ENCODE measurements around the gene KRT80.
A peak's percentile ranks its signal among the peaks of the same experiment; 100 is the strongest.

The KRT80 gene

DNA sequence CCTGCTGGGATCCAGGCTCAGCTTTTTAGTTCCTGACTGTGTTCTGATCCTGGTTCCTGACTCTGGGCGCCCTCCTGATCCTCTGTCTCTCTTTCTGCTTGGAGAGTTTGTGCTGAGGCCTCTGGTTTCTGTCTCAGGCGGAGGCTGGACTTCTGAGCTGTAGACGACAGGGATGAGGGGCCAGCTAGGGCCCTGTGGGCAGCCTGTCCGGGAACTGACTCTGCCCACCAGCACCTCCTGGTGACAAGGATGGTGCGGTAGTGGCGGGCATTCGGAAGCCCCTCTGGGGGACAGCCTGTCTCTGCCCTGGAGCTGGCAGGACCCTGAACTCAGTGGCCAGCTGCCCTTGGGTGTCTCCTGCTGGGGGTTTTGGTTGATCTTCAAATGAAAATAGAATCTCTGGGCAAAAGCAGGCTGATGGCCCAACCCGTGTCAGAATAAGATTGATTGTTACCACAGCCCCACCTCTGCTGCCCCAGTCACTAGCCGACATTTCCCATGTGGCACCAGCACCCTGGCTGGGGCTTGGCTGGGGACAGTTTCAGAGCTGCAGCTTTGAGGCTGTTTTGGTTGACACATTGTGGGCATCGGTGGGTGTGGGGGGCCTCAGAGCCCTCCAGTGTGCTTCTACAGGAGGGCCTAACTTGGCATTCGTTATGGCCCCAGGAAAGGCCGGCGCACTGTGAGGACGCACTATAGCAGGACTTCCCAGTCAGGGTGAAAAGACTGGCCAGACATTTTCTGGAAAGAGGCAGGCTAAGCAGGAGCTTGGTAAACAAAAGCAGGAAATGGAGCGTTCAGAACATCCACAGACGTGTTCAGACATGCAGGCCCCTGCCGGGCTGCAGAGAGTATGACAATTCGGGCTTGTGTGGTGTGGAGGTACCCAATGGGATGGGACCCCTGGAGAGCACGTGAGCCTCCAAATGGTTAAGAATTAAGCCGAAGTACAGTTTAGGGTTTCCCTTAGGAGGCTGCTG, 16.2 kb downstream of the KRT80 start:
- DNase-seq (ENCODE audit: low read depth), result no peak
- TF ChIP-seq CTCF (conservative IDR thresholded peaks at IDR 0.05; ENCODE audit: low read depth, low read length), result peak; percentile 16
- no peak overlapping the region for H3K4me3 ChIP-seq (ENCODE audit: low read length)

- no peak for DNase-seq (ENCODE audit: low read depth)
- no peak for TF ChIP-seq CTCF (conservative IDR thresholded peaks at IDR 0.05; ENCODE audit: low read depth, low read length)
- no peak overlapping the region for H3K4me3 ChIP-seq (ENCODE audit: low read length)
These were observed 18.3 kb downstream of the KRT80 start for GRCh38 chr12:52173526-52173925.

DNA sequence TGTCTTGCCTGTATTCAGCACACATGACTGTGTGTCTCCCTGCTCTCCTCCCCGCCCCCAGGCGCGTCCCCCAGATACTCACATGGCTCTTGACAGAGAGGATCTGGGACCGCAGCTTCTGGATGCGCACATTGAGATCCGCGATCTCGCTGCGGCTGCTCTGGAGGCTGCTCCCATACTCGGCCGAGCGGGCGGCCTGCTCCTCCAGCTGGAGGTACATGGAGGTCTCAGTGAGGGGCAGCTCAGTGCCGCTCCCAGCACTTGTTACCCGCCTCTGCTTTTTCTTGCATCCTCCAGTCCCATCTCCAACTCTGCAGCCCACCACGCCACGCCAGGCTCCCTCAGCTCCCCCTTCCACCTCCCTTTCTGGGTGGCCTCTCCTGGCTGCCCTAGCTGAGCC, 18.9 kb downstream of the KRT80 start:
- H3K4me3 ChIP-seq (ENCODE audit: low read length), result no peak overlapping the region
- DNase-seq (ENCODE audit: low read depth), result no peak
- TF ChIP-seq CTCF (conservative IDR thresholded peaks at IDR 0.05; ENCODE audit: low read depth, low read length), result no peak

GRCh38 chr12:52171950-52172512, 19.8 kb downstream of the KRT80 start:
- H3K4me3 ChIP-seq (ENCODE audit: low read length), result no peak overlapping the region
- DNase-seq (ENCODE audit: low read depth), result no peak
- TF ChIP-seq CTCF (conservative IDR thresholded peaks at IDR 0.05; ENCODE audit: low read depth, low read length), result peak; percentile 47

GRCh38 chr12:52170827-52171226, 21.0 kb downstream of the KRT80 start:
- H3K4me3 ChIP-seq (ENCODE audit: low read length), result no peak overlapping the region

GRCh38 chr12:52169886-52170285, 21.9 kb downstream of the KRT80 start:
- DNase-seq (ENCODE audit: low read depth), result no peak
- no peak for TF ChIP-seq CTCF (conservative IDR thresholded peaks at IDR 0.05; ENCODE audit: low read depth, low read length)

More at GRCh38 chr12:52170827-52171226, 21.0 kb downstream of the KRT80 start:
- TF ChIP-seq CTCF (conservative IDR thresholded peaks at IDR 0.05; ENCODE audit: low read depth, low read length), result no peak
- no peak for DNase-seq (ENCODE audit: low read depth)

More at GRCh38 chr12:52169886-52170285, 21.9 kb downstream of the KRT80 start:
- no peak overlapping the region for H3K4me3 ChIP-seq (ENCODE audit: low read length)
